Neural cell (in vitro differentiated cells): ENCODE data around the gene RALGDS. TPM values are rescaled to one million over a fixed set of nuclear protein-coding genes. Genes with fewer than 3 reads are reported as not detected.

ENCODE experiments used
- H2AFZ ChIP-seq: fragments of 200-600, 300-800 bp; sonication (generic), shearing (Covaris generic); 2 replicates; pipeline ENCODE4 v1.6.0; 2014; ENCODE audit warnings: low read depth, mild to moderate bottlenecking, antibody characterized with exemption, low read length, moderate library complexity
- H3F3A ChIP-seq: fragments of 200-600 bp; shearing (Covaris generic); 2 replicates; pipeline ENCODE4 v1.6.1; 2016; ENCODE audit warnings: mild to moderate bottlenecking, moderate library complexity, mixed read lengths, antibody characterized with exemption, low read length; ENCODE audit not compliant: insufficient read depth, poor library complexity, severe bottlenecking
- H3K27ac ChIP-seq: fragments of 200-600, 300-800 bp; sonication (generic), shearing (Covaris generic); 2 replicates; pipeline ENCODE4 v1.5.1; 2014; ENCODE audit warnings: mild to moderate bottlenecking, low read length, moderate library complexity
- H3K27me3 ChIP-seq: fragments of 300-800, 200-600 bp; sonication (generic), shearing (Covaris generic); 2 replicates; pipeline ENCODE4 v1.6.0; 2014; ENCODE audit warnings: mild to moderate bottlenecking, low read depth, low read length, moderate library complexity; ENCODE audit not compliant: insufficient read depth
- H3K36me3 ChIP-seq: fragments of 300-800, 200-600 bp; sonication (generic), shearing (Covaris generic); 2 replicates; pipeline ENCODE4 v1.5.1; 2014; ENCODE audit warnings: mild to moderate bottlenecking, antibody characterized with exemption, low read length, moderate library complexity; ENCODE audit not compliant: insufficient read depth
- H3K4me2 ChIP-seq: fragments of 300-800, 200-600 bp; sonication (generic), shearing (Covaris generic); 2 replicates; pipeline ENCODE4 v1.6.0; 2014; ENCODE audit warnings: mild to moderate bottlenecking, low read length
- H3K4me3 ChIP-seq: fragments of 300-800, 200-600 bp; sonication (generic), shearing (Covaris generic); 2 replicates; pipeline ENCODE4 v1.5.1; 2014; ENCODE audit warnings: mild to moderate bottlenecking, low read length, moderate library complexity
- H3K79me2 ChIP-seq: fragments of 200-600 bp; shearing (Covaris generic); replicated peaks from 2 replicates; pipeline ENCODE4 v1.6.0; 2014; ENCODE audit warnings: mild to moderate bottlenecking, low read length, moderate library complexity; ENCODE audit not compliant: insufficient read depth
- H3K9ac ChIP-seq: fragments of 300-800, 200-600 bp; sonication (generic), shearing (Covaris generic); 2 replicates; pipeline ENCODE4 v1.6.1; 2016; ENCODE audit warnings: mild to moderate bottlenecking, low read length, mixed read lengths
- H3K9me2 ChIP-seq: fragments of 200-600 bp; shearing (Covaris generic); 2 replicates; pipeline ENCODE4 v1.6.1; 2016; ENCODE audit warnings: mild to moderate bottlenecking, low read length, mixed read lengths; ENCODE audit not compliant: insufficient read depth
- H3K9me3 ChIP-seq: fragments of 200-600, 300-800 bp; sonication (generic), shearing (Covaris generic); 2 replicates; pipeline ENCODE4 v1.6.1; 2016; ENCODE audit warnings: mild to moderate bottlenecking, mixed run types, low read length, moderate library complexity, mixed read lengths
- H4K20me1 ChIP-seq: fragments of 200-600 bp; shearing (Covaris generic); 2 replicates; pipeline ENCODE4 v1.6.1; 2016; ENCODE audit warnings: mild to moderate bottlenecking, mixed run types; ENCODE audit not compliant: insufficient read depth
- EP300 ChIP-seq: fragments of 450-650 bp; conservative IDR thresholded peaks from 2 replicates; pipeline ENCODE4 v1.6.1; 2014; ENCODE audit warnings: antibody characterized with exemption, mild to moderate bottlenecking, moderate library complexity; ENCODE audit not compliant: poor library complexity, severe bottlenecking
- EZH2 ChIP-seq: fragments of 200-600, 300-800 bp; shearing (Covaris generic), sonication (generic); IDR thresholded peaks from 2 replicates; pipeline ENCODE4 v1.6.1; 2014; ENCODE audit warnings: antibody characterized with exemption, low read length, borderline replicate concordance, mild to moderate bottlenecking; ENCODE audit not compliant: insufficient read depth, poor library complexity, severe bottlenecking
- MXI1 ChIP-seq: fragments of 450-650 bp; conservative IDR thresholded peaks from 2 replicates; pipeline ENCODE4 v1.6.1; 2014; ENCODE audit warnings: antibody characterized with exemption, mild to moderate bottlenecking; ENCODE audit not compliant: poor library complexity, severe bottlenecking
- POLR2AphosphoS5 ChIP-seq: IDR thresholded peaks from 2 replicates; pipeline ENCODE4 v1.6.1; 2012
- RAD21 ChIP-seq: fragments of 450-650 bp; conservative IDR thresholded peaks from 2 replicates; pipeline ENCODE4 v1.6.1; 2014; ENCODE audit warnings: antibody characterized with exemption, mild to moderate bottlenecking, moderate library complexity
- SMC3 ChIP-seq: fragments of 450-650 bp; conservative IDR thresholded peaks from 2 replicates; pipeline ENCODE4 v1.6.1; 2014; ENCODE audit warnings: antibody characterized with exemption, mild to moderate bottlenecking, moderate library complexity; ENCODE audit not compliant: poor library complexity
- TAF1 ChIP-seq: IDR thresholded peaks from 2 replicates; pipeline ENCODE4 v1.6.1; 2012; ENCODE audit warnings: low read depth
- polyA plus RNA-seq: library from polyadenylated mRNA; depleted of rRNA; stranded (reverse); fragments of >200 nt; gene quantifications from 2 replicates; pipeline ENCODE4 v1.2.3, GENCODE V29; 2014
- TF ChIP-seq, protein P1 (sequence below): fragments of 450-650 bp; IDR thresholded peaks from 2 replicates; pipeline ENCODE4 v1.5.1; 2014; ENCODE audit warnings: antibody characterized with exemption, mild to moderate bottlenecking, moderate library complexity; ENCODE audit not compliant: poor library complexity, severe bottlenecking
- TF ChIP-seq, protein P2 (sequence below): IDR thresholded peaks from 2 replicates; pipeline ENCODE4 v1.6.1; 2012; ENCODE audit warnings: borderline replicate concordance

RALGDS gene
- polyA plus RNA-seq, 1 donor from 2014 or later: 174 TPM

DNA sequence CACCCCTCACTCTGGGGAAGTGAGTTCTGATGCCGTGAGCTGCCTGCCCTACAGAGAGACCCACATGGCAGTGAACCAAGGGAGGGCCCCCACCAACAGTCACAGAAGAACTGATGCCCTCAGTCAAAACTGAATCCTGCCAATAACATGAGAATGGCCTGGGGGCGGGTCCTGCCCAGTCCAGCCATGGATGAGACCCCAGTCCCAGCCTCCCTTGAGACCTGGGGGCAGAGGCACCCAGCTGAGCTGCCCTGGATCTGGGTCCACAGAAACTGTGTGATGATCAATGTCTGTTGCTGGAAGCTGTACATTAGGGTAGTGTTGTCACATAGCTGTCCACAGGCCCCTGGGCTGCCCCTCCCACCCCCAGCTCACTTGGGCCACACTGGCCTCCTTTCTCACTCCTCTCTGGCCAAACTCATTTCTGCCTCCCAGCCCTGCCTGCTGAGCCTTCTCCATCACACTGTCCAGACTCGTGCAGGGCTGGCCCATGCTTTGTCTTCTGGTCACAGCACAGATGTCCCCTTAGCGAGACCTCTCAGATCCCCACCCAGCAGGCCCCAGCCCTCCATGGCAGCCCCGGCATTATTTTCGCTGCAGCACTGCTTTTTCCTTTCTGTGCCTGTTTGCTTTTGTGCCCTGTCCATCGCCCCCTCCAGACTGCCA is 25.8 kb upstream of the RALGDS start:
- H3K27ac ChIP-seq: peak overlapping the region; percentile 83
- H4K20me1 ChIP-seq: no peaks in the 10 kb centered on the region
- no peaks in the 10 kb centered on the region for H3K9me3 ChIP-seq
- TF ChIP-seq EP300 (no peak), RAD21 (no peak), POLR2AphosphoS5 (no peak), MXI1 (no peak), SMC3 (no peak), EZH2 (no peak), TAF1 (no peak)
- TF ChIP-seq, protein P1, sequence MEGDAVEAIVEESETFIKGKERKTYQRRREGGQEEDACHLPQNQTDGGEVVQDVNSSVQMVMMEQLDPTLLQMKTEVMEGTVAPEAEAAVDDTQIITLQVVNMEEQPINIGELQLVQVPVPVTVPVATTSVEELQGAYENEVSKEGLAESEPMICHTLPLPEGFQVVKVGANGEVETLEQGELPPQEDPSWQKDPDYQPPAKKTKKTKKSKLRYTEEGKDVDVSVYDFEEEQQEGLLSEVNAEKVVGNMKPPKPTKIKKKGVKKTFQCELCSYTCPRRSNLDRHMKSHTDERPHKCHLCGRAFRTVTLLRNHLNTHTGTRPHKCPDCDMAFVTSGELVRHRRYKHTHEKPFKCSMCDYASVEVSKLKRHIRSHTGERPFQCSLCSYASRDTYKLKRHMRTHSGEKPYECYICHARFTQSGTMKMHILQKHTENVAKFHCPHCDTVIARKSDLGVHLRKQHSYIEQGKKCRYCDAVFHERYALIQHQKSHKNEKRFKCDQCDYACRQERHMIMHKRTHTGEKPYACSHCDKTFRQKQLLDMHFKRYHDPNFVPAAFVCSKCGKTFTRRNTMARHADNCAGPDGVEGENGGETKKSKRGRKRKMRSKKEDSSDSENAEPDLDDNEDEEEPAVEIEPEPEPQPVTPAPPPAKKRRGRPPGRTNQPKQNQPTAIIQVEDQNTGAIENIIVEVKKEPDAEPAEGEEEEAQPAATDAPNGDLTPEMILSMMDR: no peak
- TF ChIP-seq, protein P2, sequence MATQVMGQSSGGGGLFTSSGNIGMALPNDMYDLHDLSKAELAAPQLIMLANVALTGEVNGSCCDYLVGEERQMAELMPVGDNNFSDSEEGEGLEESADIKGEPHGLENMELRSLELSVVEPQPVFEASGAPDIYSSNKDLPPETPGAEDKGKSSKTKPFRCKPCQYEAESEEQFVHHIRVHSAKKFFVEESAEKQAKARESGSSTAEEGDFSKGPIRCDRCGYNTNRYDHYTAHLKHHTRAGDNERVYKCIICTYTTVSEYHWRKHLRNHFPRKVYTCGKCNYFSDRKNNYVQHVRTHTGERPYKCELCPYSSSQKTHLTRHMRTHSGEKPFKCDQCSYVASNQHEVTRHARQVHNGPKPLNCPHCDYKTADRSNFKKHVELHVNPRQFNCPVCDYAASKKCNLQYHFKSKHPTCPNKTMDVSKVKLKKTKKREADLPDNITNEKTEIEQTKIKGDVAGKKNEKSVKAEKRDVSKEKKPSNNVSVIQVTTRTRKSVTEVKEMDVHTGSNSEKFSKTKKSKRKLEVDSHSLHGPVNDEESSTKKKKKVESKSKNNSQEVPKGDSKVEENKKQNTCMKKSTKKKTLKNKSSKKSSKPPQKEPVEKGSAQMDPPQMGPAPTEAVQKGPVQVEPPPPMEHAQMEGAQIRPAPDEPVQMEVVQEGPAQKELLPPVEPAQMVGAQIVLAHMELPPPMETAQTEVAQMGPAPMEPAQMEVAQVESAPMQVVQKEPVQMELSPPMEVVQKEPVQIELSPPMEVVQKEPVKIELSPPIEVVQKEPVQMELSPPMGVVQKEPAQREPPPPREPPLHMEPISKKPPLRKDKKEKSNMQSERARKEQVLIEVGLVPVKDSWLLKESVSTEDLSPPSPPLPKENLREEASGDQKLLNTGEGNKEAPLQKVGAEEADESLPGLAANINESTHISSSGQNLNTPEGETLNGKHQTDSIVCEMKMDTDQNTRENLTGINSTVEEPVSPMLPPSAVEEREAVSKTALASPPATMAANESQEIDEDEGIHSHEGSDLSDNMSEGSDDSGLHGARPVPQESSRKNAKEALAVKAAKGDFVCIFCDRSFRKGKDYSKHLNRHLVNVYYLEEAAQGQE: no peak
- no peaks in the 10 kb centered on the region for H3F3A ChIP-seq
- peak overlapping the region; percentile 100 for H3K4me2 ChIP-seq
- H3K9ac ChIP-seq: peak overlapping the region; percentile 85
- peak overlapping the region; percentile 88 for H3K4me3 ChIP-seq
- H3K36me3 ChIP-seq: no peaks in the 10 kb centered on the region
- no peaks in the 10 kb centered on the region for H3K9me2 ChIP-seq
- no peak overlapping the region for H2AFZ ChIP-seq
- H3K79me2 ChIP-seq: peaks cover 61% of the 10 kb centered on the region
- no peaks in the 10 kb centered on the region for H3K27me3 ChIP-seq

DNA sequence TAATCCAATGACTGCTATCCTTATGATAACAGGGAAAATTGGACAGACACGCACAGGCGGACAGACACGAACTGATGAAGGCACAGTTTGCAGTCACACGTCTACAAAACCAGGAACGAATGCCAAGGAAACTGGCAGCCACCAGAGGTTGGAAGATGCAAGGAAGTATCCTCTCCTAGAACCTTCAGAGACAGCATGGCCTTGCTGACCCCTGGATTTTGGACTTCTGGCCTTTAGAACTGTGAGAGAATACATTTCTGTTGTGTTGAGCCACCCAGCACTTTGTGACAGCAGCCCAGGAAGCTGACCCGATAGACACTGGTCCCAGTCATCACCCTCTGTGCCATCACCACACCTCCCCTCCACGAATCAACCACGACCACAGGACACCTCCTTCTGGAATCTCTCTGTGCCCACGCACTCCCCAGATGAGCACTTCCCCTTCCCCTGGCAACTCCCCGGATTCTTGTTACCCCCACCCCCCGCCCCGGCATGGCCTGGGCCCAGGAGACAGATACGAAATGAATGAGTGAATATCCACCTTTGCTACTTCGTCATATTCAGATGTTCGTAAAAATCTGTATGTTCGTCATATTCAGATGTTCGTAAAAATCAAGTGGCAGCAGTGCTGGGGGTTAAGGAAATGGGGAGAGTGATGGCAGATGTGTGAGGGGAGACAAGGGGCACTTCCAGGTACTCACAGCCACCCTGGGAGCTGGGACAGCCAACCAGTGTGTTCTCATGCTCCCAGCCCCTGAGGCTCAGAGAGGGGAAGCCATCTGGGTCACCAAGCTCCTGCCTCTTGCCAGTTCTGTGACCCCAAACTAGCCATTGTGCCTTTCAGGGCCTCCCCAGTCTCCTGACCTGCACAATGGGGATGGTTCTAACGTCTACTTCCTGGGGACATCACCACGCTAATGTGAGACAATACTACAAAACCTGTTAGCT is 24.1 kb upstream of the RALGDS start:
- Histone ChIP-seq H3K9me2 (no peaks in the 10 kb centered on the region), H3F3A (no peaks in the 10 kb centered on the region), H2AFZ (no peak overlapping the region), H3K4me3 (peak overlapping the region; percentile 67), H3K4me2 (peak overlapping the region; percentile 65), H3K36me3 (no peaks in the 10 kb centered on the region), H3K9ac (peak overlapping the region; percentile 89), H3K9me3 (no peaks in the 10 kb centered on the region), H3K27me3 (no peaks in the 10 kb centered on the region), H4K20me1 (no peaks in the 10 kb centered on the region), H3K27ac (peak overlapping the region; percentile 91), H3K79me2 (peaks cover 78% of the 10 kb centered on the region)
- TF ChIP-seq SMC3 (no peak), POLR2AphosphoS5 (no peak), MXI1 (no peak)
- TF ChIP-seq, protein P2: no peak
